SK-N-MC (cell line): Measurements from ENCODE around the gene RFX2.

ENCODE experiments used
- EZH2 ChIP-seq: fragments of 200-600 bp; sonication (generic); IDR thresholded peaks from one replicate; pipeline ENCODE4 v1.6.1; 2017; ENCODE audit warnings: antibody characterized with exemption
- FOXP2 ChIP-seq: optimal IDR thresholded peaks from 2 replicates; pipeline ENCODE3; 2011; ENCODE audit warnings: mild to moderate bottlenecking, moderate library complexity; ENCODE audit not compliant: insufficient read depth; ENCODE audit errors: extremely low read length, control extremely low read depth
- POLR2AphosphoS5 ChIP-seq: IDR thresholded peaks from 2 replicates; pipeline ENCODE4 v1.6.1; 2012; ENCODE audit warnings: mild to moderate bottlenecking, low read depth, low read length, borderline replicate concordance

- TF ChIP-seq FOXP2: no peak
- TF ChIP-seq POLR2AphosphoS5: no peak
- no peak for TF ChIP-seq EZH2
Observed at GRCh38 chr19:5989388-5990074, 120.8 kb downstream of the RFX2 start.
